ENCODE results near the gene TTF2. TPM values are rescaled to one million over a fixed set of nuclear protein-coding genes. Genes with fewer than 3 reads are reported as not detected.

TTF2 gene
- total RNA-seq, 1 experiment from 2014 or later, result 88.8 TPM

DNA sequence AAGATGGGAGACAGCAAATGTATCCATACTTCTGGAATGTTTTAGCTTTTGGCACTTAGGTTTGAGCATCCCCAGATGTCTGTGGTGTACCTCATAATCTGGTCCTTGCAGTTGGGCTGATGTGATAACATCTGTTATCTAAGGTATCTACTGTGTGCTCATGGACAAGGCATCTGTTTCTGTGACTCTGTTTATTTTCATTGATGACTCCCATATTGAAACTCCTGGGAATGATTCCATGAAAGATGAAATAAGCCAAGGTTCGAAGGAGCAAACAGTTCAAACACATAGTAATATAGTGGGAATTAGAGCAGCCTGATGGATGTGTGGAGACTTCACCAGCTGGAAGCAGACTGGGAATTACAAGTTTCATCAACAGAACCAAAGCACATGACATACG, 82.1 kb downstream of the TTF2 start (continued):
- TF ChIP-seq JAZF1 (CRISPR knock-in tag; IDR thresholded peaks at IDR 0.05) (no peak), ZNF121 (CRISPR knock-in tag; IDR thresholded peaks at IDR 0.05) (no peak), ZNF396 (CRISPR knock-in tag; IDR thresholded peaks at IDR 0.05; ENCODE audit: borderline replicate concordance) (no peak), ZNF671 (CRISPR knock-in tag; IDR thresholded peaks at IDR 0.05) (no peak), GTF2I (CRISPR knock-in tag; conservative IDR thresholded peaks at IDR 0.05) (no peak), SMAD3 (CRISPR knock-in tag; IDR thresholded peaks at IDR 0.05; ENCODE audit: borderline replicate concordance) (no peak), OVOL2 (CRISPR knock-in tag; IDR thresholded peaks at IDR 0.05; ENCODE audit: borderline replicate concordance) (no peak)
- TF ChIP-seq, protein P1, sequence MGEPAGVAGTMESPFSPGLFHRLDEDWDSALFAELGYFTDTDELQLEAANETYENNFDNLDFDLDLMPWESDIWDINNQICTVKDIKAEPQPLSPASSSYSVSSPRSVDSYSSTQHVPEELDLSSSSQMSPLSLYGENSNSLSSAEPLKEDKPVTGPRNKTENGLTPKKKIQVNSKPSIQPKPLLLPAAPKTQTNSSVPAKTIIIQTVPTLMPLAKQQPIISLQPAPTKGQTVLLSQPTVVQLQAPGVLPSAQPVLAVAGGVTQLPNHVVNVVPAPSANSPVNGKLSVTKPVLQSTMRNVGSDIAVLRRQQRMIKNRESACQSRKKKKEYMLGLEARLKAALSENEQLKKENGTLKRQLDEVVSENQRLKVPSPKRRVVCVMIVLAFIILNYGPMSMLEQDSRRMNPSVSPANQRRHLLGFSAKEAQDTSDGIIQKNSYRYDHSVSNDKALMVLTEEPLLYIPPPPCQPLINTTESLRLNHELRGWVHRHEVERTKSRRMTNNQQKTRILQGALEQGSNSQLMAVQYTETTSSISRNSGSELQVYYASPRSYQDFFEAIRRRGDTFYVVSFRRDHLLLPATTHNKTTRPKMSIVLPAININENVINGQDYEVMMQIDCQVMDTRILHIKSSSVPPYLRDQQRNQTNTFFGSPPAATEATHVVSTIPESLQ (CRISPR knock-in tag; IDR thresholded peaks at IDR 0.05), result no peak

- H3K4me3 Mint-ChIP-seq, result no peak overlapping the region
- ChIA-PET POLR2A (no interaction called here), CTCF (interaction anchor here (1.0 kb wide), 1 partner anchor 15 kb away, joined by 3 read pairs; no protein-coding TSS in a partner anchor)
- no peak for DNase-seq (ENCODE audit: low spot score)
- H3K9me3 Mint-ChIP-seq, result no peaks in the 10 kb centered on the region
- H3K36me3 Mint-ChIP-seq, result no peaks in the 10 kb centered on the region
- no peak for TF ChIP-seq NR2C2 (CRISPR knock-in tag; IDR thresholded peaks at IDR 0.05)
- TF ChIP-seq, protein P2, sequence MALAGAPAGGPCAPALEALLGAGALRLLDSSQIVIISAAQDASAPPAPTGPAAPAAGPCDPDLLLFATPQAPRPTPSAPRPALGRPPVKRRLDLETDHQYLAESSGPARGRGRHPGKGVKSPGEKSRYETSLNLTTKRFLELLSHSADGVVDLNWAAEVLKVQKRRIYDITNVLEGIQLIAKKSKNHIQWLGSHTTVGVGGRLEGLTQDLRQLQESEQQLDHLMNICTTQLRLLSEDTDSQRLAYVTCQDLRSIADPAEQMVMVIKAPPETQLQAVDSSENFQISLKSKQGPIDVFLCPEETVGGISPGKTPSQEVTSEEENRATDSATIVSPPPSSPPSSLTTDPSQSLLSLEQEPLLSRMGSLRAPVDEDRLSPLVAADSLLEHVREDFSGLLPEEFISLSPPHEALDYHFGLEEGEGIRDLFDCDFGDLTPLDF (CRISPR knock-in tag; IDR thresholded peaks at IDR 0.05), result no peak
- TF ChIP-seq STAT6 (CRISPR knock-in tag; conservative IDR thresholded peaks at IDR 0.05; ENCODE audit: low read depth), result no peak
- TF ChIP-seq HMGXB4 (CRISPR knock-in tag; IDR thresholded peaks at IDR 0.05), result no peak
- TF ChIP-seq ZNF219 (CRISPR knock-in tag; IDR thresholded peaks at IDR 0.05; ENCODE audit: borderline replicate concordance), result no peak
- TF ChIP-seq, protein P3, sequence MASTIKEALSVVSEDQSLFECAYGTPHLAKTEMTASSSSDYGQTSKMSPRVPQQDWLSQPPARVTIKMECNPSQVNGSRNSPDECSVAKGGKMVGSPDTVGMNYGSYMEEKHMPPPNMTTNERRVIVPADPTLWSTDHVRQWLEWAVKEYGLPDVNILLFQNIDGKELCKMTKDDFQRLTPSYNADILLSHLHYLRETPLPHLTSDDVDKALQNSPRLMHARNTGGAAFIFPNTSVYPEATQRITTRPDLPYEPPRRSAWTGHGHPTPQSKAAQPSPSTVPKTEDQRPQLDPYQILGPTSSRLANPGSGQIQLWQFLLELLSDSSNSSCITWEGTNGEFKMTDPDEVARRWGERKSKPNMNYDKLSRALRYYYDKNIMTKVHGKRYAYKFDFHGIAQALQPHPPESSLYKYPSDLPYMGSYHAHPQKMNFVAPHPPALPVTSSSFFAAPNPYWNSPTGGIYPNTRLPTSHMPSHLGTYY (CRISPR knock-in tag; IDR thresholded peaks at IDR 0.05), result no peak
- no peak for TF ChIP-seq ZNF423 (CRISPR knock-in tag; IDR thresholded peaks at IDR 0.05)
- TF ChIP-seq OVOL2 (CRISPR knock-in tag; IDR thresholded peaks at IDR 0.05; ENCODE audit: borderline replicate concordance), result no peak
- no peak for TF ChIP-seq FOXK1 (CRISPR knock-in tag; IDR thresholded peaks at IDR 0.05)
- no peak for TF ChIP-seq NFATC4 (CRISPR knock-in tag; IDR thresholded peaks at IDR 0.05)
- no peak for TF ChIP-seq MYBL2 (CRISPR knock-in tag; IDR thresholded peaks at IDR 0.05)
- TF ChIP-seq RELA (CRISPR knock-in tag; IDR thresholded peaks at IDR 0.05; ENCODE audit: borderline replicate concordance), result no peak
- TF ChIP-seq ZNF263 (CRISPR knock-in tag; IDR thresholded peaks at IDR 0.05; ENCODE audit: low read depth), result no peak
- TF ChIP-seq, protein P4, sequence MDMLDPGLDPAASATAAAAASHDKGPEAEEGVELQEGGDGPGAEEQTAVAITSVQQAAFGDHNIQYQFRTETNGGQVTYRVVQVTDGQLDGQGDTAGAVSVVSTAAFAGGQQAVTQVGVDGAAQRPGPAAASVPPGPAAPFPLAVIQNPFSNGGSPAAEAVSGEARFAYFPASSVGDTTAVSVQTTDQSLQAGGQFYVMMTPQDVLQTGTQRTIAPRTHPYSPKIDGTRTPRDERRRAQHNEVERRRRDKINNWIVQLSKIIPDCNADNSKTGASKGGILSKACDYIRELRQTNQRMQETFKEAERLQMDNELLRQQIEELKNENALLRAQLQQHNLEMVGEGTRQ (CRISPR knock-in tag; IDR thresholded peaks at IDR 0.05), result no peak
- no peak for TF ChIP-seq ZNF671 (CRISPR knock-in tag; IDR thresholded peaks at IDR 0.05)
- peaks cover 19% of the 10 kb centered on the region for H3K4me1 Mint-ChIP-seq
- no peaks in the 10 kb centered on the region for H3K27me3 Mint-ChIP-seq (ENCODE audit: low read depth)
- no peak for ATAC-seq
- H3K27ac Mint-ChIP-seq, result no peak overlapping the region
Measured at GRCh38 chr1:117143172-117143571, 83.0 kb downstream of the TTF2 start.
